Gastroesophageal sphincter (tissue), 3 donors: Measurements from ENCODE around the gene SEC14L5.

Source experiments
- CTCF ChIP-seq, 4 experiments: fragments of 200-600 bp in 2 of 4; fragments of 450-650 bp in 2 of 4; sonication (generic) in 1 of 4; IDR thresholded peaks; one replicate each; pipeline ENCODE4 v1.5.1; 2017 to 2019; ENCODE audit warnings: antibody characterized with exemption in 4 of 4, mild to moderate bottlenecking in 2 of 4, moderate library complexity in 2 of 4
- POLR2A ChIP-seq, 2 donors: fragments of 450-650 bp; IDR thresholded peaks; one replicate each; pipeline ENCODE4 v1.6.1; 2017; ENCODE audit warnings: antibody characterized with exemption in 2 of 2, mild to moderate bottlenecking in 2 of 2, moderate library complexity in 1 of 2
- POLR2AphosphoS5 ChIP-seq: sonication (generic); formaldehyde crosslinking; IDR thresholded peaks from one replicate; pipeline ENCODE4 v1.6.1; 2017; ENCODE audit warnings: antibody characterized with exemption

GRCh38 chr16:4976611-4977145 lies 18.5 kb downstream of the SEC14L5 start:
- TF ChIP-seq CTCF (IDR thresholded peaks at IDR 0.05) (no peak), POLR2AphosphoS5 (no peak), POLR2A (IDR thresholded peaks at IDR 0.05) (no peak)
